Measurements from ENCODE around the gene ZSCAN18. TPM values are rescaled to one million over a fixed set of nuclear protein-coding genes. Genes with fewer than 3 reads are reported as not detected.

Gene ZSCAN18
- total RNA-seq, 4 donors from 2014 or later, result 9.0 to 49.6 (median 21.1) TPM

- Histone ChIP-seq H3K36me3 (no peaks in the 10 kb centered on the region), H3K4me3 (no peak overlapping the region), H3K9me3 (peaks cover 0 to 97% (median 73%) of the 10 kb centered on the region in 3 donors), H3K27ac (no peak overlapping the region), H3K27me3 (no peaks in the 10 kb centered on the region), H3K4me1 (no peaks in the 10 kb centered on the region)
- DNase-seq, result no peak
- WGBS, 2 donors, result 73 to 78% methylated on average over 25 to 39 of the region's 42 CpGs
- no peak for TF ChIP-seq CTCF (IDR thresholded peaks at IDR 0.05)
- TF ChIP-seq POLR2A (IDR thresholded peaks at IDR 0.05), result no peak
- intact Hi-C loops (cut with DNase I), result no loop called here
Observed at GRCh38 chr19:58044391-58044790, 53.6 kb downstream of the ZSCAN18 start.

- H3K4me3 ChIP-seq, result no peak overlapping the region
- intact Hi-C loops (cut with DNase I), result no loop called here
- H3K36me3 ChIP-seq, result no peaks in the 10 kb centered on the region
- TF ChIP-seq CTCF (IDR thresholded peaks at IDR 0.05), result no peak
- TF ChIP-seq POLR2A (IDR thresholded peaks at IDR 0.05), result no peak
- no peaks in the 10 kb centered on the region for H3K4me1 ChIP-seq
- no peak for DNase-seq
- WGBS, 2 donors, result 48 to 49% methylated on average over 17 to 26 of the region's 54 CpGs
- no peak overlapping the region for H3K27ac ChIP-seq
- H3K9me3 ChIP-seq, result peaks cover 0 to 97% (median 67%) of the 10 kb centered on the region in 3 donors
- peaks cover 0 to 4% (median 0%) of the 10 kb centered on the region in 4 donors for H3K27me3 ChIP-seq
Observed at GRCh38 chr19:58042495-58043340, 55.3 kb downstream of the ZSCAN18 start.

DNA sequence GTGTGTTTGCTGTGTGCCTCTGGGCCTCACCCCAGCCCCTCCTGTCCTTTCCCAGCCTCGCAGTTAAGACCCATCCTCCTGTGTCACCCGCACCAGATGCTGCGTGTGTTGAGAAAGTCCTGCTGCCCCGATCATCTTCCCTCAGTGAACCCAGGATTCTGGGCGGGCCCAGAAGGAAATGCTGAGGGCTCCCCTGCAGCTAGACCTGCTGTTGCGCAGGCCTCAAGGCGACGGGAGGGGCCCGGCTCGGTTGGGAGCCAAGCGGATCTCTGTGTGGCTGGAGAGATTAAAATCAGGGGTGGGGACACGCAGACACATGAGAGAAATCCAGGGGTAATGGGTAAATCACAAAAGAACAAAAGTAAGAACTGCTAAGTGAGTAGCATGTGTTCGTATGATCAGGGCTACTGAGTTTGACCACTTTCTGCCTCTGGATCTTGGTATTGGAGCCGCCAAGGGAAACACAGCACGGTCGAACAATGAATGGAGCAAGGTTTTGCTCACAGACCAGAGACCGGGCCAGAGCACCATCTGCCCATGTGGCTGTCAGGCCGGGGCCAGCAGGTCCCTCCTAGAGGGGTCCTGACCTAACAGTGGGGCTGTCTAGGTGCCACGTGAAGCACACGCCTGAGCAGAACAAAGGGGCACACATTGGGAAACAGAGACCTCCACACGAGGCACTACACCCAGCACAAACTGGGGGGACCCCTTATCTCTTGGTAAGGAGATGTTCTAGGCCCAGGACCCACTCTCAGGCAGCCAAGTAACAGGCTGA lies 57.1 kb downstream of the ZSCAN18 start:
- Histone ChIP-seq H3K9me3 (peaks cover 0 to 85% (median 60%) of the 10 kb centered on the region in 3 donors), H3K27me3 (peaks cover 0 to 8% (median 0%) of the 10 kb centered on the region in 4 donors), H3K4me3 (no peak overlapping the region), H3K4me1 (no peaks in the 10 kb centered on the region), H3K27ac (no peak overlapping the region), H3K36me3 (no peaks in the 10 kb centered on the region)
- intact Hi-C loops (cut with DNase I), result no loop called here
- WGBS, 2 donors, result 79 to 85% methylated on average over 16 to 17 of the region's 21 CpGs
- no peak for DNase-seq
- TF ChIP-seq POLR2A (IDR thresholded peaks at IDR 0.05) (no peak), CTCF (IDR thresholded peaks at IDR 0.05) (no peak)

- Histone ChIP-seq H3K36me3 (no peaks in the 10 kb centered on the region), H3K4me3 (no peak overlapping the region), H3K4me1 (peaks cover 0 to 6% (median 0%) of the 10 kb centered on the region in 3 donors), H3K27me3 (peaks cover 0 to 22% (median 0%) of the 10 kb centered on the region in 4 donors), H3K27ac (no peak overlapping the region), H3K9me3 (peaks cover 0 to 76% (median 43%) of the 10 kb centered on the region in 3 donors)
- DNase-seq, result no peak
- 27 to 34% methylated on average over 2 to 8 of the region's 8 CpGs for WGBS, 2 donors
- TF ChIP-seq CTCF (IDR thresholded peaks at IDR 0.05), result no peak
- TF ChIP-seq POLR2A (IDR thresholded peaks at IDR 0.05), result no peak
- intact Hi-C loops (cut with DNase I), result no loop called here
Observed at GRCh38 chr19:58038688-58039204, 59.3 kb downstream of the ZSCAN18 start.

All from esophagus squamous epithelium (tissue), 5 donors.